Right lobe of liver (tissue), 6 donors: ENCODE measurements around the gene MAPT. TPM values are rescaled to one million over a fixed set of nuclear protein-coding genes. Genes with fewer than 3 reads are reported as not detected.

Source experiments
- ATAC-seq, 4 donors: fragments of 200-7000 bp; cut with Tn5 transposase; one replicate each; pipeline ENCODE4 v1.9.1; 2020; ENCODE audit warnings: mild to moderate bottlenecking in 4 of 4, moderate library complexity in 4 of 4
- DNase-seq, 3 donors: peaks; one replicate each; pipeline ENCODE4 v3.0.0-alpha.2; 2020
- H3K27ac ChIP-seq, 3 donors: fragments of 200-600 bp; one replicate each; pipeline ENCODE4 v1.8.0; 2022
- H3K27me3 ChIP-seq, 2 donors: fragments of 200-600 bp; one replicate each; pipeline ENCODE4 v1.8.0; 2022
- H3K36me3 ChIP-seq, 4 donors: fragments of 200-600 bp; sonication (generic) in 1 of 4; one replicate each; pipeline versions ENCODE4 v1.5.1 to v1.8.0; 2017 to 2022; ENCODE audit warnings: control low read depth in 1 of 4
- H3K4me1 ChIP-seq, 4 donors: fragments of 200-600 bp; sonication (generic) in 1 of 4; one replicate each; pipeline versions ENCODE4 v1.5.1 to v1.8.0; 2017 to 2022; ENCODE audit warnings: control low read depth in 1 of 4
- H3K4me3 ChIP-seq, 3 donors: fragments of 200-600 bp; one replicate each; pipeline ENCODE4 v1.8.0; 2022
- H3K9me3 ChIP-seq, 4 donors: fragments of 200-600 bp; sonication (generic) in 1 of 4; one replicate each; pipeline versions ENCODE4 v1.5.1 to v1.8.0; 2017 to 2022; ENCODE audit warnings: control low read depth in 1 of 4
- CTCF ChIP-seq, 4 donors: fragments of 200-600 bp in 3 of 4; fragments of 450-650 bp in 1 of 4; IDR thresholded peaks; one replicate each; pipeline versions ENCODE4 v1.5.1 to v1.8.0; 2016 to 2022; ENCODE audit warnings: antibody characterized with exemption in 4 of 4, mild to moderate bottlenecking in 2 of 4
- POLR2A ChIP-seq: fragments of 450-650 bp; IDR thresholded peaks from one replicate; pipeline ENCODE4 v1.6.1; 2017; ENCODE audit warnings: antibody characterized with exemption, mild to moderate bottlenecking
- WGBS: methylation state at CpG from one replicate; pipeline ENCODE4 v1.1.6; 2018; ENCODE audit warnings: low coverage, low lambda C conversion rate; ENCODE audit not compliant: insufficient coverage; ENCODE audit errors: missing lambda C conversion rate; 5-methylcytosine and 5-hydroxymethylcytosine counted together
- intact Hi-C, 2 donors: fragments of 100-400 bp; cut with DNase I; formaldehyde crosslinking; loops; one replicate each; pipeline versions ENCODE4 v1.11.2 to v1.14.1; 2022
- total RNA-seq, 6 experiments: library from RNA; depleted of rRNA in 2 of 6; stranded (reverse); fragments of >200 nt in 2 of 6; fragmentation: NEBNext Ultra II Directional in 3 of 6; extraction: Animal tissue kit (Norgen Biotek cat#: 25700) in 3 of 6; gene quantifications; one replicate each; pipeline versions ENCODE4 v1.1.0 to v1.2.4, GENCODE V29; 2016 to 2023
- donor health status: DM: no; HTN: yes; CAD: no.
- donor health status: DM: no; HTN: no; CAD: no.
- donor health status: DM: no; HTN: no; CAD: no.
- donor health status: DM: no; HTN: yes; CAD: no.
- donor health status: DM: no; HTN: yes; CAD: no.

Gene MAPT
- total RNA-seq, 6 experiments from 2014 or later = 0.39 to 4.9 (median 0.59) TPM

GRCh38 chr17:45895969-45896785, 1.8 kb downstream of the MAPT start:
- no peaks in the 10 kb centered on the region for H3K9me3 ChIP-seq
- ATAC-seq (no peak), DNase-seq (no peak)
- H3K4me1 ChIP-seq = peaks cover 0 to 24% (median 0%) of the 10 kb centered on the region in 4 donors
- 9% methylated on average over 23 of the region's 55 CpGs for WGBS
- TF ChIP-seq CTCF (IDR thresholded peaks at IDR 0.05) (no peak), POLR2A (no peak)
- H3K27ac ChIP-seq = no peak overlapping the region
- no peak overlapping the region for H3K4me3 ChIP-seq
- intact Hi-C loops = no loop called here
- peaks cover 0 to 5% of the 10 kb centered on the region in 2 donors for H3K27me3 ChIP-seq
- H3K36me3 ChIP-seq = no peaks in the 10 kb centered on the region

GRCh38 chr17:45896803-45897693, 2.7 kb downstream of the MAPT start:
- H3K27ac ChIP-seq = no peak overlapping the region
- intact Hi-C loops = no loop called here
- 8% methylated on average over 10 of the region's 67 CpGs for WGBS
- peaks cover 0 to 24% (median 0%) of the 10 kb centered on the region in 4 donors for H3K4me1 ChIP-seq
- no peak for DNase-seq
- no peak overlapping the region for H3K4me3 ChIP-seq
- no peak for ATAC-seq
- H3K36me3 ChIP-seq = no peaks in the 10 kb centered on the region
- TF ChIP-seq POLR2A (no peak), CTCF (IDR thresholded peaks at IDR 0.05) (no peak)
- H3K9me3 ChIP-seq = no peaks in the 10 kb centered on the region
- peaks cover 0 to 5% of the 10 kb centered on the region in 2 donors for H3K27me3 ChIP-seq

- DNase-seq (no peak), ATAC-seq (no peak)
- no peak overlapping the region for H3K4me3 ChIP-seq
- no peaks in the 10 kb centered on the region for H3K9me3 ChIP-seq
- no peak overlapping the region for H3K27ac ChIP-seq
- intact Hi-C loops = no loop called here
- peaks cover 0 to 5% of the 10 kb centered on the region in 2 donors for H3K27me3 ChIP-seq
- no peak for TF ChIP-seq POLR2A
- TF ChIP-seq CTCF (IDR thresholded peaks at IDR 0.05) = no peak
- WGBS = 75% methylated on average over 1 of the region's 2 CpGs
- H3K36me3 ChIP-seq = no peaks in the 10 kb centered on the region
- H3K4me1 ChIP-seq = peaks cover 0 to 24% (median 5%) of the 10 kb centered on the region in 4 donors
These were observed 5.8 kb downstream of the MAPT start for GRCh38 chr17:45900136-45900535.

GRCh38 chr17:45900723-45901415, 6.5 kb downstream of the MAPT start:
- Histone ChIP-seq H3K27ac (no peak overlapping the region), H3K9me3 (no peaks in the 10 kb centered on the region), H3K4me3 (no peak overlapping the region), H3K27me3 (peaks cover 0 to 5% of the 10 kb centered on the region in 2 donors), H3K4me1 (peaks cover 0 to 17% (median 5%) of the 10 kb centered on the region in 4 donors), H3K36me3 (no peaks in the 10 kb centered on the region)
- peak in 1 of 4 donors; percentile 31 for ATAC-seq
- TF ChIP-seq POLR2A (no peak), CTCF (IDR thresholded peaks at IDR 0.05) (no peak)
- DNase-seq = no peak
- 60% methylated on average over 10 of the region's 13 CpGs for WGBS
- intact Hi-C loops = no loop called here
